Small intestine (tissue), 16 donors: ENCODE measurements around the gene CENPM. TPM values are rescaled to one million over a fixed set of nuclear protein-coding genes. Genes with fewer than 3 reads are reported as not detected.

Experiments
- DNase-seq, 2 donors: peaks; one replicate each; pipeline versions ENCODE4 v3.0.0 to v3.0.0-alpha.2; 2013
- FAIRE-seq: peaks from 2 replicates; lab custom pipeline; 2012; peaks lifted over from hg19 to GRCh38; lab: Jason Lieb, UNC
- H3K27ac ChIP-seq, 3 donors: one replicate each; pipeline ENCODE4 v1.5.1; 2013; ENCODE audit warnings: low read length in 2 of 3, mild to moderate bottlenecking in 2 of 3, control low read depth in 1 of 3, inconsistent platforms in 1 of 3, low read depth in 1 of 3, moderate library complexity in 1 of 3
- H3K27me3 ChIP-seq, 3 donors: one replicate each; pipeline ENCODE4 v1.6.1; 2013; ENCODE audit warnings: low read length in 3 of 3, inconsistent platforms in 1 of 3; ENCODE audit not compliant: control insufficient read depth in 3 of 3, insufficient read depth in 3 of 3
- H3K36me3 ChIP-seq, 3 donors: one replicate each; pipeline ENCODE4 v1.6.1; 2013; ENCODE audit warnings: low read length in 3 of 3, inconsistent platforms in 1 of 3, low read depth in 1 of 3, mild to moderate bottlenecking in 1 of 3, moderate library complexity in 1 of 3; ENCODE audit not compliant: control insufficient read depth in 3 of 3, insufficient read depth in 2 of 3
- H3K4me1 ChIP-seq, 3 donors: one replicate each; pipeline ENCODE4 v1.6.1; 2013; ENCODE audit warnings: low read length in 2 of 3, inconsistent platforms in 1 of 3, low read depth in 1 of 3, mild to moderate bottlenecking in 1 of 3, moderate library complexity in 1 of 3; ENCODE audit not compliant: control insufficient read depth in 3 of 3, insufficient read depth in 2 of 3
- H3K4me3 ChIP-seq, 3 donors: one replicate each; pipeline ENCODE4 v1.5.1; 2013; ENCODE audit warnings: low read length in 3 of 3, control low read depth in 1 of 3, inconsistent platforms in 1 of 3, low read depth in 1 of 3, mild to moderate bottlenecking in 1 of 3, moderate library complexity in 1 of 3
- H3K9me3 ChIP-seq, 2 donors: one replicate each; pipeline ENCODE4 v1.6.1; 2013; ENCODE audit warnings: low read depth in 1 of 2, low read length in 1 of 2; ENCODE audit not compliant: control insufficient read depth in 2 of 2, insufficient read depth in 1 of 2
- WGBS, 3 donors: extraction: QIAGEN DNeasy Blood & Tissue Kit; methylation state at CpG; one replicate each; pipeline ENCODE4 v1.1.7; 2013; 5-methylcytosine and 5-hydroxymethylcytosine counted together
- long read RNA-seq, 10 donors: transcript quantifications; one replicate each; lab custom pipeline, GENCODE V29; 2026
- polyA plus RNA-seq, 4 donors: library from polyadenylated mRNA; stranded (reverse) in 3 of 4; unstranded in 1 of 4; fragments of 200-250 nt in 3 of 4; fragments of 120-200 nt in 1 of 4; gene quantifications; one replicate each; pipeline versions ENCODE4 v1.2.1 to v1.2.3, GENCODE V29; 2013
- donor health status: healthy with polysubstance abuse.
- donor health status: control.
- donor health status: control.
- donor health status: Bipolar disorder and iron deficiency.
- donor health status: healthy.

CENPM gene, protein sequence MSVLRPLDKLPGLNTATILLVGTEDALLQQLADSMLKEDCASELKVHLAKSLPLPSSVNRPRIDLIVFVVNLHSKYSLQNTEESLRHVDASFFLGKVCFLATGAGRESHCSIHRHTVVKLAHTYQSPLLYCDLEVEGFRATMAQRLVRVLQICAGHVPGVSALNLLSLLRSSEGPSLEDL
- 10 to 100 TPM in 2 of 4 donors, 1 to 10 TPM in 2; 2.2 to 42.0 (median 8.0) TPM for polyA plus RNA-seq
- long read RNA-seq, donor 1, transcript CENPM-201 (6 exons, 966 nt), result major isoform, 22 of 33 reads
- long read RNA-seq, donor 1, partial matches to known transcripts, result 7 of 33 reads
- long read RNA-seq, donor 1, other reads (novel, unspliced or antisense), result 0 of 33 reads
- long read RNA-seq, donor 2, partial matches to known transcripts, result 0 of 5 reads
- long read RNA-seq, donor 2, other reads (novel, unspliced or antisense), result 0 of 5 reads
- long read RNA-seq, donor 3, transcript CENPM-201 (6 exons, 966 nt), result major isoform, 8 of 10 reads
- long read RNA-seq, donor 3, partial matches to known transcripts, result 0 of 10 reads
- long read RNA-seq, donor 3, other reads (novel, unspliced or antisense), result 0 of 10 reads
- long read RNA-seq, donor 4, result 0 reads
- long read RNA-seq, donor 5, partial matches to known transcripts, result 0 of 3 reads
- long read RNA-seq, donor 5, other reads (novel, unspliced or antisense), result 0 of 3 reads
- long read RNA-seq, donor 6, transcript CENPM-201 (6 exons, 966 nt), result major isoform, 8 of 9 reads
- long read RNA-seq, donor 6, partial matches to known transcripts, result 0 of 9 reads
- long read RNA-seq, donor 6, other reads (novel, unspliced or antisense), result 0 of 9 reads
- long read RNA-seq, donor 7, transcript CENPM-203 (5 exons, 1,002 nt), result minor isoform, 5 of 17 reads
- long read RNA-seq, donor 7, transcript CENPM-201 (6 exons, 966 nt), result major isoform, 12 of 17 reads
- long read RNA-seq, donor 7, partial matches to known transcripts, result 0 of 17 reads
- long read RNA-seq, donor 7, other reads (novel, unspliced or antisense), result 0 of 17 reads
- long read RNA-seq, donor 8, partial matches to known transcripts, result 0 of 1 reads
- long read RNA-seq, donor 8, other reads (novel, unspliced or antisense), result 0 of 1 reads
- long read RNA-seq, donor 9, partial matches to known transcripts, result 0 of 3 reads
- long read RNA-seq, donor 9, other reads (novel, unspliced or antisense), result 0 of 3 reads
- long read RNA-seq, donor 10, transcript CENPM-201 (6 exons, 966 nt), result major isoform, 13 of 18 reads
- long read RNA-seq, donor 10, partial matches to known transcripts, result 0 of 18 reads
- long read RNA-seq, donor 10, other reads (novel, unspliced or antisense), result 0 of 18 reads

DNA sequence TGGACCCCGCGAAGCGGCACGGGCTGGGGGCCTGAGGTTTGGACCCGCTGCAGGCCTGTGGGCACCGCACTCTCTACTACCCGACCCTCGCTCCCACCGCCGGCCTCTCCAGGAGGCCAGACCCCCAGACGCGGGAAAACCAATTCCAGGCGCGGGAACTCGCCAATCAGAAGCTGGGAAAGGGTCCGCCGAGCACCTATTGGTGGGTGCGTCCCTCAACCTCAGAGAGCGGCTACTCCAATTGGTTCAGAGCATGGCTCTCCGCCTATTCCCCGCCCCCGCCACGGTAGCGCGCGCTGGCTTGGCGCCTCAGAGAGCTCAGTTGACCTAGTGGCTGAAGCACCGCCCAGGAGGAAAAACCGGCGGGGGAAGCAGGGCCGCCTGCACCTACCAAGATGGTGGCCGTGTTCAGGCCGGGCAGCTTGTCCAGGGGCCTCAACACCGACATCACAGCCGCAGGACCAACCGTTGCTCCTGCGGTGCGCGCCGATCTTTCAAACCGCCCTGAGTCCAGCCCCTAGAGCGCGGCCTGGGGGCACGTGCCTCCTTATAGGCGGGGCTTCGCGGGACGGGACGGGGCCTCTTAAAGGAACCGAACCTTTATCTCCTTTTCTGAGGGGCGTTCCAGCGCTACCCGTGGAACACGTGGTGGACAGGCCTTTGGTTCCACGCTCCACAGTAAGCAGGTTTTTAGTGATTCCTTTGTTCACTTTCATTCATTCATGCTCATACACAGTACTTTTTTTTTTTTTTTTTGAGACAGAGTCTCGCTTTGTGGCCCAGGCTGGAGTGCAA, at the start of gene CENPM:
Gene CENPM, minus strand, starts transcription at position 524 of the 795 bp plus-strand sequence. Its CDS starts 76 bp downstream, at position 448.
- FAIRE-seq, result no peak

DNA sequence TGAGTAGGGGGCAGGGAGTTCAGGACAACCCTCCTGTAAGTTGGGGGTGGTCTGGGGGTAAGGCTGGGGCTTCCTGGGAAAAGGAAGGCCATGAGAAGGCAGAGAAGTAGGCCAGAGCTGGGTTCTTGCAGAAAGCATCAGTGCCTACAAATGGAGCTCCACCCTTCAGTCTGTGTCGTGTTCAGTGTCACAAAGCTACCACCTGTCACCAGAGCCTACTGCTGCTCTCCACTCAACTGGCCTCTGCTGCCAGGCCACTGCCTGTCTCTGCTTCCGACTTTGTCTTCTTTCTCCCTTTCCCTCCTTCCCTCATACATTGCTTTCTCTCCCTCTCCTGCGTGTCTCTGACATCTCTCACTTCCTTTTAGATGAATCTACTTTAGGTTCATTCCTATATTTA, 48.3 kb upstream of the CENPM start:
- no peak overlapping the region for H3K4me3 ChIP-seq
- FAIRE-seq (no peak), DNase-seq (no peak)
- no peak overlapping the region for H3K27ac ChIP-seq
- peaks cover 0 to 14% (median 0%) of the 10 kb centered on the region in 3 donors for H3K27me3 ChIP-seq
- WGBS, 3 donors, result 65 to 71% (median 69%) methylated on average over 3 of the region's 3 CpGs
- H3K4me1 ChIP-seq, result peaks cover 0 to 7% (median 3%) of the 10 kb centered on the region in 3 donors
- H3K9me3 ChIP-seq, result peaks cover 0 to 3% of the 10 kb centered on the region in 2 donors
- H3K36me3 ChIP-seq, result no peaks in the 10 kb centered on the region

More for the DNA sequence above, at the start of gene CENPM:
- Histone ChIP-seq H3K4me1 (peaks cover 0 to 14% (median 0%) of the 10 kb centered on the region in 3 donors), H3K4me3 (peak within 1 kb of the TSS; percentile 59 to 83 (median 59)), H3K27me3 (no peaks in the 10 kb centered on the region), H3K27ac (peak within 1 kb of the TSS in 2 of 3 donors; percentile 1 to 39), H3K9me3 (no peaks in the 10 kb centered on the region), H3K36me3 (peaks cover 0 to 16% (median 0%) of the 10 kb centered on the region in 3 donors)
- peak; percentile 95 to 97 for DNase-seq
- WGBS, 3 donors, result 0 to 2% (median 1%) methylated on average over 52 to 56 of the region's 56 CpGs

DNA sequence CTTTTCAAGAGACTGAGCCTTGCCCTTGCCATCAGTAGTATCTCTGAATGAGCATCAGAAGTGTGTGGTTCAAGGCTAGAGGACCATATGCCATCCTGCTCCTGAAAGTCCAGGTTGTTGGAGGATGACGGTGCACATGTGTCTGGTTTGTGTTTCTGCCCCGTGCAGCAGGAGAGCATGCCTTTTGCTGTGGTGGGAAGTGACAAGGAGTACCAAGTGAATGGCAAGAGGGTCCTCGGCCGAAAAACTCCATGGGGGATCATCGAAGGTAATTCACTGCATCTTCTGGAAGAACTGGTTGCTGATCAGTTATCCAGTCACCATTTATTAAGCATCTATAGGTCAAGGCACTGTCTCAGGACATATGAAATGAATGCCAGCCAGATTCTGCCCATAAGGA, 45.5 kb upstream of the CENPM start:
- no peaks in the 10 kb centered on the region for H3K36me3 ChIP-seq
- peaks cover 0 to 18% (median 0%) of the 10 kb centered on the region in 3 donors for H3K27me3 ChIP-seq
- 91 to 96% (median 91%) methylated on average over 5 of the region's 5 CpGs for WGBS, 3 donors
- DNase-seq (no peak), FAIRE-seq (no peak)
- no peak overlapping the region for H3K4me3 ChIP-seq
- H3K9me3 ChIP-seq, result no peaks in the 10 kb centered on the region
- no peak overlapping the region for H3K27ac ChIP-seq
- H3K4me1 ChIP-seq, result no peaks in the 10 kb centered on the region

DNA sequence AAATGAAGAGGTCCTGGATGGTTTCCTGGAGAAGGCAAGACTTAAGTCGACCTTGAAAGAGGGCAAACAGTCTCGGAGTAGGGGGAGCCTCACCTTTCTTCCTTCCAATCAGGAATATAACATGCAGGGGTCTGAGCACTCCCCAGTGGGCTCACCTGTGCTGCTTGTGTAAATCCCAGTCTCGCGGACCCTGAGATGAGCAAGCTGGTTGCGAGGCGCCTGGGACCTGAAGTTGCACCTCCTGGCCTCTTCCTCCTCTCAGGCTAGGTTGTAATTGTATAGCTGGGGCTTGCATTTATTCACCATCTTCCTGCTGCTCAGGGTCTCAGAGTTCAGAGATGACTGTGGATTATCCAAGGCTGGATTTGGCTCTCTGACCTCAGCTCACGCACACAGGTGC, 44.2 kb upstream of the CENPM start:
- no peak for DNase-seq
- H3K27me3 ChIP-seq, result peaks cover 0 to 11% (median 0%) of the 10 kb centered on the region in 3 donors
- FAIRE-seq, result no peak
- H3K36me3 ChIP-seq, result no peaks in the 10 kb centered on the region
- H3K4me1 ChIP-seq, result no peaks in the 10 kb centered on the region
- no peak overlapping the region for H3K27ac ChIP-seq
- 79 to 90% (median 83%) methylated on average over 7 of the region's 7 CpGs for WGBS, 3 donors
- H3K9me3 ChIP-seq, result no peaks in the 10 kb centered on the region
- no peak overlapping the region for H3K4me3 ChIP-seq

DNA sequence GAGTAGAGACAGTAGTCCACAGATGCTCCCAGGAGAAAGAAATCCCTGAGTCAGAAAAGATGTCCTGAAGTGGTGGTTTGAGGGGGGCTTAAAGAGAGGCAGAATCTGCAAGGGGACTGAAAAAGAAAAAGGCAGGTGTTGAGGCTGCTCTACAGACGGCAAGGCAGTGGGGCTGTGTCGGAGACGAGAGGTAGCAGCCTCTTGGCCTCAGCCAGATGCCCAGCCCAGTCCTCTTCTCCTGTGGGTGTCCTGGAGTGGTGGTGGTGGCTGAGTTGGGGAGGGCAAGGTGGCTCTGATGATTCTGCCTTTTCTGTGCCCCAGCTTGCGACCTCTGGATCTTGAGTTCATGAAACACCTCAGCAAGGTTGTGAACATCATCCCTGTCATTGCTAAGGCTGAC, 42.3 kb upstream of the CENPM start:
- Histone ChIP-seq H3K36me3 (no peaks in the 10 kb centered on the region), H3K27ac (no peak overlapping the region), H3K4me1 (no peaks in the 10 kb centered on the region), H3K4me3 (no peak overlapping the region), H3K27me3 (peaks cover 0 to 6% (median 0%) of the 10 kb centered on the region in 3 donors), H3K9me3 (no peaks in the 10 kb centered on the region)
- 61 to 82% (median 64%) methylated on average over 4 of the region's 4 CpGs for WGBS, 3 donors
- FAIRE-seq, result no peak
- no peak for DNase-seq

DNA sequence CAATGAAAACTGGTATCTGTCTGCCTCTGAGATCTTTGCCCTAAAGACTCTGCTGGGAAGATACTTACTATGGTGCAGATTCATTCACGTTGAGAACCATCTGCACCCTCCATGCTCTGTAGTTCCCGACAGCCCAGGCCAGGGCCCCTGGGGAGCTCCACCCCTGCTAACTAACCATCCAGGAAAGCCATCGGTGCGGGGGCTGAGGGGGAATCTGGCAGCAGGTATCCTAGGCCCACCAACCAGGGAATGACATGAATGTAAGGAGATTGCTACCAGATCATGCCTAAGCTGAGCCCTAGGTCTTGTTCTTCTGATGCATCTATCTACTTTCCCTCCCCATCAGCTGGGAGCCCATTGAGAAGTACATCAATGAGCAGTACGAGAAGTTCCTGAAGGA, 40.3 kb upstream of the CENPM start:
- Histone ChIP-seq H3K4me1 (no peaks in the 10 kb centered on the region), H3K27ac (no peak overlapping the region), H3K36me3 (no peaks in the 10 kb centered on the region), H3K9me3 (no peaks in the 10 kb centered on the region), H3K4me3 (no peak overlapping the region), H3K27me3 (peaks cover 0 to 6% (median 0%) of the 10 kb centered on the region in 3 donors)
- DNase-seq (no peak), FAIRE-seq (no peak)
- 90 to 92% (median 91%) methylated on average over 5 of the region's 5 CpGs for WGBS, 3 donors

DNA sequence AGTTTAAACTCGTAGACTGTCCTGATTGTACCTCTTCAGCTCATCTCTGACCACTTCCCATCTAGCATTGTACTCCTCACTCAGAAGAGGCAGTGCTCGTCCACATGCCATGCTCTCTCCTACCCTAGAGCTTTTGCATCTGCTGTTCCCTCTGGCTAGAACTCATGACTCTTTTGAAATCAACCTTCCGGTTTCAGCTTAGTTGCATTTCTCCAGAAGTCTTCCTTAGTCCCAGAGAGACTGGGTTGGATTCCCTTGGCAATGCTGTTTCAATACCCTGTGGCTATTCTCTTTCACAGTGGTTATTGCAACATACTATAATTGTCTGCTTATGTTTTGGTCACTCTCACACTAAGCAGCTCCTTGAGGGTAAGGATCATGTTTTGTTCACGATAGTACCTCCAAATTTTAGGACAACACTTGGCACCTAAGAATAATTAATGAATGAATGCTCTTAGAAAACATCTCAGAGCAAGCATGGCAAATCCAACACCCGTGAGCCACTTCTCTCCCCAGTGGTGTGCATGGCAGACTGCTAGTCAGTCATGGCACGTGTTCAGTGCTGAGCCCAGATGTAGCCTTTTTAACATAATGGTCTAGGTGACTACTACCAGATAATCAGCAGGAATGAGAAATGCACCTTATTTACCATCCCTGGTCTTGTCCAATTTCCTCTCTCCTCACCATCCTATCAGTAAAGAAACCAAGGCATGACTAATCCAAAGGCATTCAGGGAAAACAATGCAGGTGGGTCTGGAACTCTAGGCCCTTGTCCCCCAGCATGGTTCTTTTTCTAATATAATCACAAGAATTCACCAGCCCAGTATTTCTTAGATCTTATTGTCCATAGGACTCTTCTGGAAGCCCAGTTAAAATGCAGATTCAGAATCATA, 36.8 kb upstream of the CENPM start:
- H3K4me3 ChIP-seq, result no peak overlapping the region
- DNase-seq (no peak), FAIRE-seq (no peak)
- H3K36me3 ChIP-seq, result no peaks in the 10 kb centered on the region
- H3K4me1 ChIP-seq, result no peaks in the 10 kb centered on the region
- no peak overlapping the region for H3K27ac ChIP-seq
- 70 to 75% (median 74%) methylated on average over 6 of the region's 6 CpGs for WGBS, 3 donors
- peaks cover 0 to 11% (median 0%) of the 10 kb centered on the region in 3 donors for H3K27me3 ChIP-seq
- H3K9me3 ChIP-seq, result no peaks in the 10 kb centered on the region
